ENCODE results near the gene HNF1A. TPM values are rescaled to one million over a fixed set of nuclear protein-coding genes. Genes with fewer than 3 reads are reported as not detected.
A peak's percentile ranks its signal among the peaks of the same experiment; 100 is the strongest.

Gene HNF1A
- total and polyA plus RNA-seq, 2 of the 13 experiments (the other 11 are each of a cell fraction or from before 2014, with no cell fraction given), result 13.4 to 34.7 TPM

- no peak for TF ChIP-seq ARID5B (CRISPR knock-in tag; IDR thresholded peaks at IDR 0.05)
- TF ChIP-seq ZNF232 (CRISPR knock-in tag; IDR thresholded peaks at IDR 0.05; ENCODE audit: borderline replicate concordance), result 0 out of 2 replicates have a peak, but pooled peaks have one; percentile 39
- TF ChIP-seq THAP8 (CRISPR knock-in tag; IDR thresholded peaks at IDR 0.05; ENCODE audit: borderline replicate concordance), result 0 out of 2 replicates have a peak, but pooled peaks have one; percentile 31
- TF ChIP-seq ZNF263 (CRISPR knock-in tag; IDR thresholded peaks at IDR 0.05), result 0 out of 2 replicates have a peak, but pooled peaks have one; percentile 39
- TF ChIP-seq ZSCAN31 (CRISPR knock-in tag; IDR thresholded peaks at IDR 0.05; ENCODE audit: low read depth), result 0 out of 2 replicates have a peak, but pooled peaks have one; percentile 39
- TF ChIP-seq MBNL3 (CRISPR knock-in tag; conservative IDR thresholded peaks at IDR 0.05), result 0 out of 2 replicates have a peak, but pooled peaks have one; percentile 33
- TF ChIP-seq BRCA1 (CRISPR knock-in tag; IDR thresholded peaks at IDR 0.05), result no peak
- no peak for TF ChIP-seq CSRNP2 (CRISPR knock-in tag; conservative IDR thresholded peaks at IDR 0.05; ENCODE audit: low read depth)
- peak; percentile 16; the same call in 1 of the 2 replicates for TF ChIP-seq RNF219 (CRISPR knock-in tag; IDR thresholded peaks at IDR 0.05)
- TF ChIP-seq ZNF138 (CRISPR knock-in tag; IDR thresholded peaks at IDR 0.05; ENCODE audit: low read depth), result 0 out of 2 replicates have a peak, but pooled peaks have one; percentile 55
- peak; percentile 43 for TF ChIP-seq MED13 (CRISPR knock-in tag; IDR thresholded peaks at IDR 0.05)
- TF ChIP-seq PAF1 (CRISPR knock-in tag; IDR thresholded peaks at IDR 0.05), result 0 out of 2 replicates have a peak, but pooled peaks have one; percentile 38
- TF ChIP-seq YY1 (IDR thresholded peaks at IDR 0.05; ENCODE audit: insufficient read depth, insufficient replicate concordance, low read depth, low read length), result peak; percentile 72
- TF ChIP-seq GATA4 (IDR thresholded peaks at IDR 0.05; ENCODE audit: borderline replicate concordance, low read depth), result no peak
- peak; percentile 15; the same call in 1 of the 2 replicates for TF ChIP-seq RAD21 (CRISPR knock-in tag; IDR thresholded peaks at IDR 0.05)
- TF ChIP-seq ZC3H4 (CRISPR knock-in tag; IDR thresholded peaks at IDR 0.05; ENCODE audit: borderline replicate concordance), result peak; percentile 64; the same call in 1 of the 2 replicates
- TF ChIP-seq YEATS2 (CRISPR knock-in tag; IDR thresholded peaks at IDR 0.05; ENCODE audit: borderline replicate concordance), result no peak
These were observed 998 bp downstream of the HNF1A start (continued) for GRCh38 chr12:120979220-120979861.

Data from HepG2 (cell line).